ENCODE data around the gene LRFN5. TPM values are rescaled to one million over a fixed set of nuclear protein-coding genes. Genes with fewer than 3 reads are reported as not detected.
"Not testable (repeated sequence)": the region's sequence is repeated elsewhere in the genome, so short reads cannot be mapped to it uniquely, and the experiment has no call there.

Gene LRFN5
- total RNA-seq: not detected

- Mint-ChIP-seq H3K27me3 (peaks cover 67% of the 10 kb centered on the region), H3K27ac (no peak within 1 kb of the TSS), H3K9me3 (ENCODE audit: low read depth) (no peaks in the 10 kb centered on the region), H3K4me3 (peak within 1 kb of the TSS; percentile 52), H3K36me3 (ENCODE audit: low read depth) (no peaks in the 10 kb centered on the region), H3K4me1 (peaks cover 24% of the 10 kb centered on the region)
- ChIA-PET CTCF (interaction anchor here (1.0 kb wide), 1 partner anchor 12 kb away, joined by 3 read pairs; no protein-coding TSS in a partner anchor), POLR2A (no interaction called here)
- intact Hi-C loops (cut with DNase I, micrococcal nuclease): no loop called here
- ATAC-seq: peak; percentile 47
- peak; percentile 22 for DNase-seq
Observed at GRCh38 chr14:41606532-41607303, at the start of gene LRFN5. LRFN5 (plus strand) TSS chr14:41606876.

DNA sequence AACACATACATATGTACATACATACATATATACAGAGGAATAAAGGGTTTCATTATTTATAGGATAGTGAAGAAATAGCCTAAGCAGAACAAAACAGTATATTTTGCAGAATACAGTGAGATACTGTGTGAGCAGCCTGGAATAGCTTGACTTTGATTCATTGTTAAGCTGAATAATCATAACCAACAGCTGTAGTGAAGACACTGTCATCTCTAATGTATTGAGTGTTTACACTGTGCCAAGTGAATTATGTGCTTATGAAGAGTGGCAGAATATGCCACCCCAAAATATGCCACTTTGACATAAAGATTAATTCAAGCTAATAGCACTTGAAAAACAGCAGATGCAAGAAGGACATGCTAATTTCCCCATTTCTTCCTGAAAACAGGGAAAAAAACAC, 48.2 kb upstream of the LRFN5 start:
- no peaks in the 10 kb centered on the region for H3K27me3 Mint-ChIP-seq
- intact Hi-C loops (cut with DNase I, micrococcal nuclease): no loop called here
- POLR2A ChIA-PET: no interaction called here

DNA sequence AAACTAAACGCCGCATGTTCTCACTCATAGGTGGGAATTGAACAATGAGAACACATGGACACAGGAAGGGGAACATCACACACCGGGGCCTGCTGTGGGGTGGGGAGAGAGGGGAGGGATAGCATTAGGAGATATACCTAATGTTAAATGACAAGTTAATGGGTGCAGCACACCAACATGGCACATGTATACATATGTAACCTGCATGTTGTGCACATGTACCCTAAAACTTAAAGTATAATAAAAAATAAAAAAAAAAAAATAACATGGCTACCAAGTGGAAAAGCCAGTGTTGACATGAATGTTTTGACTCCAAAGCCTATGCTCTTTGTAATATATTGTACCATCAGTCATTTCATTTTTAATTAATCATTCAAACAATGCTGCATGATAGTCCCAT, 39.8 kb upstream of the LRFN5 start:
- POLR2A ChIA-PET; ATAC-seq; H3K27me3 Mint-ChIP-seq; H3K9me3 Mint-ChIP-seq (ENCODE audit: low read depth); H3K27ac Mint-ChIP-seq; intact Hi-C loops (cut with DNase I, micrococcal nuclease); DNase-seq; H3K4me1 Mint-ChIP-seq; CTCF ChIA-PET; H3K4me3 Mint-ChIP-seq; H3K36me3 Mint-ChIP-seq (ENCODE audit: low read depth): not testable (repeated sequence)

More for the DNA sequence above, 48.2 kb upstream of the LRFN5 start:
- CTCF ChIA-PET: no interaction called here
- DNase-seq (no peak), ATAC-seq (no peak)
- H3K9me3 Mint-ChIP-seq (ENCODE audit: low read depth): no peaks in the 10 kb centered on the region
- H3K4me3 Mint-ChIP-seq: no peak overlapping the region
- H3K36me3 Mint-ChIP-seq (ENCODE audit: low read depth): no peaks in the 10 kb centered on the region
- no peaks in the 10 kb centered on the region for H3K4me1 Mint-ChIP-seq
- H3K27ac Mint-ChIP-seq: no peak overlapping the region

GRCh38 chr14:41568979-41569378, 37.7 kb upstream of the LRFN5 start:
- ATAC-seq (no peak), DNase-seq (no peak)
- ChIA-PET POLR2A (no interaction called here), CTCF (no interaction called here)
- Mint-ChIP-seq H3K9me3 (ENCODE audit: low read depth) (peaks cover 4% of the 10 kb centered on the region), H3K27ac (no peak overlapping the region), H3K27me3 (no peaks in the 10 kb centered on the region), H3K4me1 (no peaks in the 10 kb centered on the region), H3K36me3 (ENCODE audit: low read depth) (no peaks in the 10 kb centered on the region), H3K4me3 (no peak overlapping the region)
- intact Hi-C loops (cut with DNase I, micrococcal nuclease): no loop called here

DNA sequence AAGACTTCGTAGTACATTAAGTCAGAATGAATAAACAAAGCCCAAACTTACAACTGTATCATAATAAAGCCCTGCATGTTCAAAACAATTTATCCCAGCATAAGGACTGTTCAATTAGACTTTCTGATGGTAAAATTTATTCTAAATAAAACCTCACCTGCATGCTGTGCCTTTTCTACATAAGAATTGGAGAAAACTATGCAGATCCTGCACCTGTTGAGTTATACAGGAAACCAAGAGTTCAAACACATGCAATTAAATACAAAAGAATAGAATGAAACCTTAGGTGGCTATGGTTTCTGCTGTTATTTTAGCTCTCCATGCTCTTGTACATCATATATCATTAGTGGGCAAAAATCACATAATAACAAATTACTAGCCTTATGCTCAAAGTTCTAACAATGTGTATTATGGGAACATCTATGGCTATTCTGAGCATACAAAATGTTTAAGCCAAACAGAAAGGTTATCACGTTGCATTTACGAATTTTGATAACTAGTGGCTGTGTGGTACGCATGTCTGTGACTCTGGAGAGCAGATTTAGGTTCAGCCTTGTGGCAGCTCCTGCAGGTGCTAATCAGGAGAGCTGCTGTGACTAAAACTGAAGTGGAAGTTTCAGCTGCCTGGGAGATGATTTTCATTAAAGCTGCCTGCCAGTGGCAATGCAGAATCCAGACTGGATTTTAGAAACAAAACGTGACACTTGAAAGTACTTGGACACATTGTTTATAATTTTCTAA, 36.1 kb upstream of the LRFN5 start:
- H3K4me1 Mint-ChIP-seq: no peaks in the 10 kb centered on the region
- H3K27ac Mint-ChIP-seq: no peak overlapping the region
- ChIA-PET POLR2A (no interaction called here), CTCF (no interaction called here)
- ATAC-seq: no peak
- no peak for DNase-seq
- H3K27me3 Mint-ChIP-seq: no peaks in the 10 kb centered on the region
- H3K4me3 Mint-ChIP-seq: no peak overlapping the region
- intact Hi-C loops (cut with DNase I, micrococcal nuclease): no loop called here
- H3K9me3 Mint-ChIP-seq (ENCODE audit: low read depth): peaks cover 6% of the 10 kb centered on the region
- no peaks in the 10 kb centered on the region for H3K36me3 Mint-ChIP-seq (ENCODE audit: low read depth)

GRCh38 chr14:41586237-41586636, 20.4 kb upstream of the LRFN5 start:
- H3K4me1 Mint-ChIP-seq: no peaks in the 10 kb centered on the region
- intact Hi-C loops (cut with DNase I, micrococcal nuclease): no loop called here
- ChIA-PET CTCF (no interaction called here), POLR2A (no interaction called here)
- H3K27ac Mint-ChIP-seq: no peak overlapping the region
- H3K36me3 Mint-ChIP-seq (ENCODE audit: low read depth): no peaks in the 10 kb centered on the region
- DNase-seq (no peak), ATAC-seq (no peak)
- no peaks in the 10 kb centered on the region for H3K27me3 Mint-ChIP-seq
- no peaks in the 10 kb centered on the region for H3K9me3 Mint-ChIP-seq (ENCODE audit: low read depth)
- no peak overlapping the region for H3K4me3 Mint-ChIP-seq

DNA sequence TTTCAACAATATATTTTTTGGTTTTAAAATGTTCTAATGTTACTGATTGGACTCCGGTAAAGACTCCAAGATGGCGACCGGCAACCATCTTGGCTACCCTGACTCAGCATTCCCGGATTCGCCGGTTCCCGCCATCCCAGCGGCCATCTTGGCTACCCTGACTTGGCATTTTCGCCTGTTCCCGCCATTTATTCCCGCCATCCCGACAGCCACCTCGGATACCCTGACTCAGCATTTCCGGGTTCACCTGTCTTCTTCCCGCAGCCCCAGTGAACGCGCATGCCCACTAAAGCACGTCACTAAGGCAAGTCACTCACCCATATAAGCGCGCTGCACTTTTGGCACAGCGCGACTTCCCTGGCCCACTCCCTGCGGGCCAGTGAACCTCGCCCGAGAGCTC, 9.0 kb upstream of the LRFN5 start:
- ATAC-seq (no peak), DNase-seq (no peak)
- intact Hi-C loops (cut with DNase I, micrococcal nuclease): no loop called here
- Mint-ChIP-seq H3K9me3 (ENCODE audit: low read depth) (no peaks in the 10 kb centered on the region), H3K27me3 (peaks cover 7% of the 10 kb centered on the region), H3K36me3 (ENCODE audit: low read depth) (no peaks in the 10 kb centered on the region), H3K4me1 (no peaks in the 10 kb centered on the region), H3K27ac (no peak overlapping the region), H3K4me3 (no peak overlapping the region)
- CTCF ChIA-PET: no interaction called here
- POLR2A ChIA-PET: no interaction called here

DNA sequence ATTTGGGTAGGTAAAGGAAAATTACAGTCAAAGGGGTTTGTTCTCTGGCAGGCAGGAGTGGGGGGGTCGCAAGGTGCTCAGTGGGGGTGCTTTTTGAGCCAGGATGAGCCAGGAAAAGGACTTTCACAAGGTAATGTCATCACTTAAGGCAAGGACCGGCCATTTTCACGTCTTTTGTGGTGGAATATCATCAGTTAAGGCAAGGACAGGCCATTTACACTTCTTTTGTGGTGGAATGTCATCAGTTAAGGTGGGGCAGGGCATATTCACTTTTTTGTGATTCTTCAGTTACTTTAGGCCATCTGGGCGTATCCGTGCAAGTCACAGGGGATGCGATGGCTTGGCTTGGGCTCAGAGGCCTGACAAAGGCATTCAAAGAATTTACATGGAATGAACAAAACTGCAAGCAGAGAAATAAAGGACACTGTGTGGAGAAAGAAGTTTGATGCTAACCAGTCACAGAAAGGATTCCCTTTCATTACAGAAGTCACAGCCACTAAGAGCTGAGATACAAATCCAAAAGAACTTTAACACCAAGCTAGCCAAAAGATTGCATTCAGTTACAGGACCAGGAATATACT, 6.8 kb upstream of the LRFN5 start:
- intact Hi-C loops (cut with DNase I, micrococcal nuclease); H3K9me3 Mint-ChIP-seq (ENCODE audit: low read depth); H3K36me3 Mint-ChIP-seq (ENCODE audit: low read depth); POLR2A ChIA-PET; DNase-seq; H3K27ac Mint-ChIP-seq; H3K4me1 Mint-ChIP-seq; ATAC-seq; H3K4me3 Mint-ChIP-seq: not testable (repeated sequence)
- CTCF ChIA-PET: interaction anchor here (0.9 to 2.0 kb wide), 2 partner anchors 9 to 36 kb away, joined by 4 to 6 read pairs; no protein-coding TSS in a partner anchor
- peaks cover 15% of the 10 kb centered on the region for H3K27me3 Mint-ChIP-seq

GRCh38 chr14:41604721-41605531, 1.8 kb upstream of the LRFN5 start:
- ChIA-PET POLR2A (no interaction called here), CTCF (interaction anchor here (0.6 kb wide), 1 partner anchor 232 kb away, joined by 4 read pairs; no protein-coding TSS in a partner anchor)
- Mint-ChIP-seq H3K27me3 (peaks cover 59% of the 10 kb centered on the region), H3K4me1 (peaks cover 24% of the 10 kb centered on the region), H3K9me3 (ENCODE audit: low read depth) (no peaks in the 10 kb centered on the region), H3K36me3 (ENCODE audit: low read depth) (no peaks in the 10 kb centered on the region), H3K4me3 (no peak overlapping the region), H3K27ac (no peak overlapping the region)
- intact Hi-C loops (cut with DNase I, micrococcal nuclease): no loop called here
- no peak for ATAC-seq
- DNase-seq: no peak

DNA sequence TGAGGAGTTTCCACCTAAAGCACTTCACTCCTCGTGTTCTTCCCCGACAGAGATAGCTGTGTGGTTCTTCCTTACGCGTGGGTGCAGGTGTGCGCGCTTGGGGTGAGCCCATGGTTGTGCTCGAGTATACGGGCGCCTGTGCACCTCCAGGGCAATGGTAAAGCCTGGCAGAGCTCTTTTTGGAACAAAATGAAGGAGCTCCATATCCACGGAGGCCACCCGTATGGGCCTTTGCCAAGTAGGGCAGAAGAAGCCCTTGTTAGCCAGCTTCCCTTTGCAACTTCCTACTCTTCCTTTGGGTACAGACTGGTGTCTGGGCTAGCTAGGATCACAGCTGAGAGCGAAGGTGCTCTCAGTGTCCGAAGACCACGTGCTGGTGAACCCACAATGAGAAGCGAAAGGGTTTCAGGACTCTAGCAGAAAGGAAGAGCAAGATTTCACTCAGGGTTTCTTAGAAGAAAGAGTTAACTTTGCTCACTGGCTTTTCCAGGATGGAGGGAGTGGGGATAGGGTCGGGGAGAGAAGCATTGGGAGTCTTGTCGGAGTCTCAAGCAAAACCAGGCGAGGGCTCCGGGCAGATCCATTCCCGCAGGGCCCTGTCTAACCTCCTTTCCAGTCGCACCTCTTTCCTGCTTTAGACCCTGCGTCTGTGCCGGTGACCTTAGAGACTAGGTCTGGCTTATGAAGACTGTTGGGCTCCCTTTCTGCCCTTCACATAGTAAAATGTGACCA, 960 bp upstream of the LRFN5 start:
- ChIA-PET CTCF (interaction anchor here (0.6 kb wide), 2 partner anchors 50 to 231 kb away, joined by 4 read pairs; no protein-coding TSS in a partner anchor), POLR2A (no interaction called here)
- H3K36me3 Mint-ChIP-seq (ENCODE audit: low read depth): no peaks in the 10 kb centered on the region
- no peaks in the 10 kb centered on the region for H3K9me3 Mint-ChIP-seq (ENCODE audit: low read depth)
- DNase-seq (no peak), ATAC-seq (no peak)
- peaks cover 62% of the 10 kb centered on the region for H3K27me3 Mint-ChIP-seq
- intact Hi-C loops (cut with DNase I, micrococcal nuclease): no loop called here
- peak overlapping the region; percentile 45 for H3K4me3 Mint-ChIP-seq
- H3K27ac Mint-ChIP-seq: no peak overlapping the region
- H3K4me1 Mint-ChIP-seq: peaks cover 24% of the 10 kb centered on the region

- POLR2A ChIA-PET: no interaction called here
- H3K4me3 Mint-ChIP-seq: peak overlapping the region; percentile 45
- intact Hi-C loops (cut with DNase I, micrococcal nuclease): no loop called here
- CTCF ChIA-PET: no interaction called here
- H3K27ac Mint-ChIP-seq: no peak overlapping the region
- H3K36me3 Mint-ChIP-seq (ENCODE audit: low read depth): no peaks in the 10 kb centered on the region
- H3K27me3 Mint-ChIP-seq: peaks cover 65% of the 10 kb centered on the region
- H3K9me3 Mint-ChIP-seq (ENCODE audit: low read depth): no peaks in the 10 kb centered on the region
- ATAC-seq (no peak), DNase-seq (no peak)
- H3K4me1 Mint-ChIP-seq: peaks cover 24% of the 10 kb centered on the region
Observed at GRCh38 chr14:41606282-41606531, 469 bp upstream of the LRFN5 start.
